ENCODE results near the gene SPART. TPM values are rescaled to one million over a fixed set of nuclear protein-coding genes. Genes with fewer than 3 reads are reported as not detected.

Gene SPART
- polyA plus RNA-seq, 2 of the 4 experiments (the other 2 are of a cell fraction): 33.9 to 37.0 TPM

GRCh38 chr13:36370108-36370429 lies 23.9 kb upstream of the SPART start:
- POLR2A ChIA-PET: no interaction called here
- ATAC-seq (no peak), DNase-seq (ENCODE audit: low read depth in 1 of 2, low spot score in 1 of 2) (no peak), FAIRE-seq (no peak)
- TF ChIP-seq ZNF302 (CRISPR knock-in tag; IDR thresholded peaks at IDR 0.05) (no peak), SMC3 (IDR thresholded peaks at IDR 0.05) (no peak), CTCF (IDR thresholded peaks at IDR 0.05) (no peak), JUNB (IDR thresholded peaks at IDR 0.05) (no peak), KDM5A (IDR thresholded peaks at IDR 0.05) (no peak), PBX3 (IDR thresholded peaks at IDR 0.05) (no peak), CHD4 (IDR thresholded peaks at IDR 0.05; ENCODE audit: borderline replicate concordance) (no peak), BHLHE40 (IDR thresholded peaks at IDR 0.05; ENCODE audit: low read depth, low read length) (no peak), HDAC2 (IDR thresholded peaks at IDR 0.05) (no peak), BCL3 (IDR thresholded peaks at IDR 0.05) (no peak), RFX5 (IDR thresholded peaks at IDR 0.05) (no peak), SREBF2 (IDR thresholded peaks at IDR 0.05) (no peak)
- TF ChIP-seq, protein P1, sequence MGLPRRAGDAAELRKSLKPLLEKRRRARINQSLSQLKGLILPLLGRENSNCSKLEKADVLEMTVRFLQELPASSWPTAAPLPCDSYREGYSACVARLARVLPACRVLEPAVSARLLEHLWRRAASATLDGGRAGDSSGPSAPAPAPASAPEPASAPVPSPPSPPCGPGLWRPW (IDR thresholded peaks at IDR 0.05): no peak
- TF ChIP-seq, protein P2, sequence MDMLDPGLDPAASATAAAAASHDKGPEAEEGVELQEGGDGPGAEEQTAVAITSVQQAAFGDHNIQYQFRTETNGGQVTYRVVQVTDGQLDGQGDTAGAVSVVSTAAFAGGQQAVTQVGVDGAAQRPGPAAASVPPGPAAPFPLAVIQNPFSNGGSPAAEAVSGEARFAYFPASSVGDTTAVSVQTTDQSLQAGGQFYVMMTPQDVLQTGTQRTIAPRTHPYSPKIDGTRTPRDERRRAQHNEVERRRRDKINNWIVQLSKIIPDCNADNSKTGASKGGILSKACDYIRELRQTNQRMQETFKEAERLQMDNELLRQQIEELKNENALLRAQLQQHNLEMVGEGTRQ (IDR thresholded peaks at IDR 0.05): no peak
- CTCF ChIA-PET: interaction anchor here (1.1 kb wide), 1 partner anchor 10 kb away, joined by 3 read pairs; no protein-coding TSS in a partner anchor
- WGBS (ENCODE audit: missing lambda C conversion rate): 88% methylated on average over 6 of the region's 6 CpGs
- H3K4me1 ChIP-seq: no peaks in the 10 kb centered on the region
- H3K9me3 ChIP-seq: no peaks in the 10 kb centered on the region
- no peak overlapping the region for H3K4me3 ChIP-seq
- H3K27ac ChIP-seq: no peak overlapping the region
- H3K4me2 ChIP-seq: no peak overlapping the region

DNA sequence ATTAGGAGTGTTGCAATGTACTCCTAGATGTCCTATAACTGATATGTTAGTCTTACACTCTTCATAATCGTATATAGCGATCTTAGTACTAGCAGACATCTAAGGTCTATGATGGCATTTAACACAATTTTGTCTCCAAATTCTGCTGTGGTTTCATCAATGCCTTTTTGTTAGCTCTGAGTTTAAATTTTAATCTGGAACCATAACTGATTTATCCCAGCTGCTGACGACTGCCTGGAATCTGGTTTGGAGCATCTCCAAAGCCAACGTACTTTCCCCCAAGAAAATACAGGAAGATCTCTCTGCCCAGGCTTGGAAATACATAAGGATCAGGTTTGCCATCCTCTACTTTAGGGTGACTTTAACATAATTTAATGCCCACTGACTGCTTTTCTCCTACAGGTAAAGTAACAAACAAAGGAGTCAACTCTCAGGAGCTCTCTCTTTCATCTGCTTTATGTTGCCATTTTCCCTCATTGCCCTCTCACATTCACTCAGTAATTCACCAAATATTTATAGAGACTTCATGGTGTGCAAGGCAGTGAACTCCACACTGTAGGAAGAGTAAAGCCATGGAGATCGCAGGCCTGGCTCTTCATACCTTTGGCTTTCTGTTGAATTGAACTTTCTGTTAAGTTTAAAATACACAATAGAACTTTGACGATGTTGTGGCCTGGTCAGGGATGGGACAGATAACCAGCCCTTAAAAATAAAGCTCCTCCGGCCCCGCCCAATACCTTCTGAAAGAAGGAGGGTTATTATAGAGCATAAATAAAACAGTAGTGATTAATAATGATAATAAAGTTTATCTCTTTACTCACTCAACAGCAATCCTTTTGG lies 23.3 kb upstream of the SPART start:
- H3K4me1 ChIP-seq: no peaks in the 10 kb centered on the region
- H3K4me3 ChIP-seq: no peak overlapping the region
- POLR2A ChIA-PET: no interaction called here
- CTCF ChIA-PET: interaction anchor here (1.1 to 1.6 kb wide), 4 partner anchors 8 to 26 kb away, joined by 3 to 4 read pairs (median 4); no protein-coding TSS in a partner anchor
- FAIRE-seq (no peak), ATAC-seq (no peak), DNase-seq (ENCODE audit: low read depth in 1 of 2, low spot score in 1 of 2) (no peak)
- TF ChIP-seq CHD4 (IDR thresholded peaks at IDR 0.05; ENCODE audit: borderline replicate concordance): no peak
- no peak for TF ChIP-seq REST (IDR thresholded peaks at IDR 0.05)
- TF ChIP-seq EHMT2 (IDR thresholded peaks at IDR 0.05; ENCODE audit: low read depth): no peak
- no peak for TF ChIP-seq HEYL (CRISPR knock-in tag; IDR thresholded peaks at IDR 0.05)
- TF ChIP-seq CHD2 (IDR thresholded peaks at IDR 0.05; ENCODE audit: low read length, partially characterized antibody): no peak
- TF ChIP-seq POLR2A (IDR thresholded peaks at IDR 0.05; ENCODE audit: low read length): no peak
- no peak for TF ChIP-seq FOSL2 (IDR thresholded peaks at IDR 0.05)
- no peak for TF ChIP-seq FOSL2 (CRISPR knock-in tag; IDR thresholded peaks at IDR 0.05)
- no peaks in the 10 kb centered on the region for H3K9me3 ChIP-seq
- H3K4me2 ChIP-seq: no peak overlapping the region
- WGBS (ENCODE audit: missing lambda C conversion rate): 69% methylated on average over 8 of the region's 8 CpGs
- H3K27ac ChIP-seq: no peak overlapping the region
